ENCODE results near the gene BTBD9.

GRCh38 chr6:38391626-38392579 is 247.8 kb downstream of the BTBD9 start:
- TF ChIP-seq CTCF (IDR thresholded peaks at IDR 0.05) (no peak), EZH2 (IDR thresholded peaks at IDR 0.05; ENCODE audit: borderline replicate concordance, insufficient read depth, low read depth, low read length, poor library complexity, severe bottlenecking) (no peak)

Measured in B cell (primary cell).